Activated naive CD4-positive, alpha-beta T cell treated with Interleukin-2 at 50 U/mL for 16 hours (primary cell): ENCODE data around the gene KCNQ2.

ENCODE experiments used
- DNase-seq: peaks from one replicate; pipeline ENCODE4 v3.0.0-alpha.2; 2020

KCNQ2 gene

DNA sequence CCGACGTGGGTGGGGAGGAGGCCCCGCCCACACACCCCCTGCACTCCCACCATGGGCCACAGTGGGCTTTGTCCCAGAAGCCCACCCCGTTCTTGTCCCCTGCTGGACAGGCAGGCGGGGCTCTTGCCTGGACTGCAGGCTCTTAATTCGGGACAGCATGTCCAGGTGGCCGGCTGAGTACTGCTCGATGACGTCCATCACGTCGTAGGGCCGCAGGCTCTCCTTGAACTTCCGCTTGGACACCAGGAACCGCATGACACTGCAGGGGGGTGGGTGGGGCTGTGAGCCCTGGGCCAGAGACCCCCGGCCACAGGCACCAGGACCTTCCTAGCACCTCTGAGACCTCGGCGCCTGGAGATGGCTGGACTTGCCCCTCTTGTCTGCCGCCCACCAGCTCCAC is 59.1 kb downstream of the KCNQ2 start:
- no peak for DNase-seq

DNA sequence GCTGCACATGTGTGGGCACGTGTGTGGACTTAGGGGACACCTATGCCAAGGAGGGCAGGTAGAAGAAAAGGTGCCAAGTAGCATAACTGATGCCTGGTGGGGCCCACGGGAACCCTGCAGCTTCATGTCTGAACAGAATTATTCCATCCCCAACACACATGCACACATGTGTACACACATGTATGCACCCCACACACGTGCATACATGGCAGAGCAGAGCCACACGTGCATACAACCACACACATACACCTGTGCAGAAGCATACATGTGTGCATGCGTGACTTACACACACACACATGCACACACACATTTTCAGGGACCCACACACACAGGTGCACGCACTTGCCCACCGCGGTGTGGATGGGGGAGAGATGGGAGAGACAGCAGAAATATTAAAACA is 59.6 kb downstream of the KCNQ2 start:
- DNase-seq, result no peak

DNA sequence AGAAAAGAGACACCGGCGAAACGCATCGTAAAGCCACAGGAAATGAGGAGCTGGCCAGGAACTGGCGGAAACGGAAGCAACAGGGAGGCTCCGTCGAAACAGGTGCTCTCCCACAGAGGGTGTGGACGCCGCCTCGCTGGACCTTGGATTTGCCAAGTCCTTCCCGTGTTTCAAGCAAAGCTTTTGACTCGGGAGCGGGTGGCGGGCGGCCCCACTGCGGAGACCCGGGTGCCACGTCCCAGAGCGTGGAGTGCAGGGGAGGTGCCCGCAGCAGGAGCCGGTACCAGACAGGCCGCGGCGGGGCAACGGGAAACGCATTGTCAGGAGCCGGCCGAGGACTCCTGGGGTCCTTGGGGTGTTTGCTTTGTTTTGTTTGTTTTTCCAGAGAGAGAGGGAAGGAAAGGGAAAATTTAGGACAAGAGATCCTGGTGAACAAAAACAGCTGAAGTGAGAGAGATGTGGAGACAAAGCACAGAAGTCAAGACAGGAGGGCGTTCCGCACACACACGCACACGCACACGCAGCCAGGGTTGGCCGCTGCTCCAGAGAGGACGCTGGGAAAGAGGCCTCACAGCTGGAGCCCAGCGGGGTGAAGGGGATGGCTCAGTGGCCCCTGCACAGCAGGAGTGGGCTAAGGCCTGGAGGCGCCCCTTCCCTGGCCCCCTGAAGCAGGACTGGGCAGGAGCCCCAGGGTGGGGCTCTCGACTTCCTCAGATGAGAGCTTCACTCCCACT is 60.4 kb downstream of the KCNQ2 start:
- no peak for DNase-seq

DNA sequence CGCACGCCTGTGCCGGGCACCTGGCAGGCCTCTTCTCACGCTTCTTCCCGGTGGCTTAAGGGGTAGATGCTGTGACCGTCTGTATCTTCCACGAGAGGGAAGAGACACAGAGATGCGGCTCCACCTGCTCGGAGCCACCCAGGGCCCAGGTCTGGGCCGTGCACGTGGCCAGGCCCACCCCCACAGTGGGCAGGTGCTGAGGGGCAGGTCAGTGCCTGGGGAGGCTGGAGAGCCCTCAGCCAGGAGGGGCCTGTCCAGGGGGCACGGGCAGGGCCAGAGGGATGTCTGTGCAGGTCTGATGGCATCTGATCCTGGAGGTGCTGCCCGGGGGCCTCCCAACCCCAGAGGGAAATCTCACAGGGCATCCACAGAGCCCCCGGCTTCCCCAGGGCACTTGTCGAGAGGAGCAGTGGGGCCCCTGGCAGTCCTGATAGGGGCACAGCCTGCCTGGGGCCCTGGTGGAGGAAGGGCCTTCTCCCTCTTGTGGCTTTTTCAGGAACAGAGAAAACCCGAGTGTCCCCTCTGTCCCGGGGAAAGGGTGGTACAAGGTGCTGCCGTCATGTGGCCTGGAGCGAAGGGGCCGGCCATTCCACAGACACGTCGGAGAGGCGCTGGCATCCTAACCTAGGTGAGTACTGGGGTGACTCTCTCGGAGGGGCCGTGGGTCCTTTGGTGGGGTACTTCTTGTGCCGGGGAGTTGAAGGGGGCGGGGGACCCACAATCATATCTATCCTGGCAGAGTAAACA is 61.1 kb downstream of the KCNQ2 start:
- DNase-seq, result no peak

DNA sequence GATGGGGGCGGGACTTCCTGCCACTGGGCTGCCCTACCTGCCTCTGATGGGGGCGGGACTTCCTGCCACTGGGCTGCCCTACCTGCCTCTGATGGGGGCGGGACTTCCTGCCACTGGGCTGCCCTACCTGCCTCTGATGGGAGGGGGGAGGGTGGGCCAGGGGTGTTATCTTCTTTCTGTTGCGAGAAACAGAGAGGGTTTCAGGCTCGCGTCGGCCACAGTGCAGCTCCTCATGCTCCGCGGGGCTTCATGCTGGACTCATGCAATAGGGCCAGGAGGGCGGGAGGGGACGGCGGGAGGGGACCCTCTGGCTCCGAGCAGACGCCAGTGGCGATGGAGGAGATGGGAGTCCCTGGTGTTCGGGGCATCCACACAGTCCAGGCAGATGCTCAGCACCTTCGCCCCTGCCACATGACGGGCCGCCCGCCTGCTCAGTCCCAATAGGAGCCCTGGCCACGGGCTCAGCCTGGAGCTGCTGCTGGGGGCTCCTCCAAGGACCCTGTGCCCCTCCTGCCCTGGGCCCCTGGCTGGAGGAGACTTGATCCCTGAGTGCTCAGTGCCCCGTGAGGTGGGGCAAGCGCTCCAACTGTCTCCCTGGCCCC is 62.5 kb downstream of the KCNQ2 start:
- DNase-seq, result no peak

DNA sequence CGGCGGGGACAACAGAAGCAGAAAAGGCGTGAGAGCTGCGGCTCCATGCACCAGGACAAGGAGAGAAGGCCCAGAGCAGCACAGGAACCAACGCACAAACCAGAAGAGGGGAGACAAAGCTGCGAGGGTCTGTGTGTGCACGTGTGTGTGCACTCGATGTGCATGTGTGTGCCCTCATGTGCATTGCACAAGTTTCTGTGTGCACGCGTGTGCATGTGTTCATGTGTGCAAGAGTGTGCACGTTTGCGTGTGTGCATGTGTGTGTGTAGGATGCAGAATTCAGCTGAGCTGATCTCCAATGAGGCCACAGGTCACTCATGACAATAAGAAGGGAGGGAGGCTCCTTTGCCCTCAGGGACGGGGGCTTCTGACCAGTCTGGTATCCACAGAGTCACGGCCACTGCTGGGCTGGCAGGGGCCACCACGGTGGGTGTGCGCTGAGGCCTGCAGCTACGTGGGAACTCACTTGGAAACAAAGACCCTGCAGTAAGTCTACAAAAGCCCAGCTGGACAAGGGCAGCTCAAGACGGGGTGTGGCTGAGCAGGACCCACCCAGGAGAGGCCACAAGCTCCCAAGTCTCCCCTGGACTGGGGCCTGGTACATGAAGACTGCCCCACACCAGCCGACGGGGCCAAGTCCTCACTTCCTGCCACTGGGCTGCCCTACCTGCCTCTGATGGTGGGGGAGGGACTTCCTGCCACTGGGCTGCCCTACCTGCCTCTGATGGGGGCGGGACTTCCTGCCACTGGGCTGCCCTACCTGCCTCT is 63.2 kb downstream of the KCNQ2 start:
- DNase-seq, result no peak

DNA sequence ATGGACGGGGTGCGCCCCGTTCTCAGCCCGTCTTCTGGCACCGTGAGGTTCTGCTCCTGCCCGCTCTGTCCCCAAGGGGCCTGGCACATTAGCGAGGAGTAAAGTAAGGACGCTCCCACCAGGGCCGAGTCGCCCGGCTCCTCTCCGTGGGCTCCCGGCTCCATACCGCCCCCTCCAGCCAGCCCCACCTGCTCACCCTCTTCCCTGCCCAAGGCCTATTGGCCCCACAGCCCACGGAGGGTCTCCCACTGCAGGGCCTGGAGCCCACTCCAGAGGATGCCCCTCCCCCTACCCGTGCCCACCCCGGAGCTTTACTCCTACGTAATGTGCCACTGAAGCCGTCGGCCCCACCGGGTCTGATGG is 63.8 kb downstream of the KCNQ2 start:
- no peak for DNase-seq

DNA sequence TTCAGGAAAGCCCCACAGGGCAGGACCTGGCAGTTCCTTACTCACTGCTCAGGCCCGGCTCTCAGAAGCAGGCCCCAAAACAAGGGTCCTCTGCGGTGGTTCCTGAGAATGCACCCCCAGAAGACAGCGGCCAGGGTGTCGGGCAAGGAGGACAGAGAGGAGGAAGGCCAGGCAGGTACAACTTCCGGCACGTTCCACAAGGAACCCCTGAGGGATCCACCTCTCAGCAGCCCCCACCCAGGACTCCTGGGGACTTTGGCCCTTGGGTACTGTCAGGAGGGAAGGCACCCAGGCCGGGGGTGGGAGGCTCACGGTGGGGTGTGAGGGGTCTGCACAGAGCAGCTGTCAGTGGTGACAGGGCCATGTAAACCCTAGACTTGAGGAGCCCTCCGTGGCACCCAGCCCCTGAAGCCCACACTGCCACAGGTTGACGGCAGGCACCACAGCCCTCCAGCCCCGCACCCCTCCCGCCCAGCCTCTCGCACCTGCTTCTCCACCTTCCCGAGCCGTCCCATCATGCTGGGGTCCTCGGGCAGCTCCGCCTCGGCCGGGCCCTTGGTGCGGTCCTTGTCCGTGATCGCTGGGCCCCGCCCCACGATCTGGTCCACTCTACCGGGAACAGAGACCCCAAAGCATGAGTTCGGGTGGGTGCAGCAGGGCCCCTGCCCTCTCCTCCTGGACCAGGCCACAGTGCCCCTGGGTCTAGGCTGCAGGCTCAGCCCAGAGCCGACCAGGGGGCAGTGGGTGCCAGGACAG is 64.3 kb downstream of the KCNQ2 start:
- DNase-seq, result no peak

DNA sequence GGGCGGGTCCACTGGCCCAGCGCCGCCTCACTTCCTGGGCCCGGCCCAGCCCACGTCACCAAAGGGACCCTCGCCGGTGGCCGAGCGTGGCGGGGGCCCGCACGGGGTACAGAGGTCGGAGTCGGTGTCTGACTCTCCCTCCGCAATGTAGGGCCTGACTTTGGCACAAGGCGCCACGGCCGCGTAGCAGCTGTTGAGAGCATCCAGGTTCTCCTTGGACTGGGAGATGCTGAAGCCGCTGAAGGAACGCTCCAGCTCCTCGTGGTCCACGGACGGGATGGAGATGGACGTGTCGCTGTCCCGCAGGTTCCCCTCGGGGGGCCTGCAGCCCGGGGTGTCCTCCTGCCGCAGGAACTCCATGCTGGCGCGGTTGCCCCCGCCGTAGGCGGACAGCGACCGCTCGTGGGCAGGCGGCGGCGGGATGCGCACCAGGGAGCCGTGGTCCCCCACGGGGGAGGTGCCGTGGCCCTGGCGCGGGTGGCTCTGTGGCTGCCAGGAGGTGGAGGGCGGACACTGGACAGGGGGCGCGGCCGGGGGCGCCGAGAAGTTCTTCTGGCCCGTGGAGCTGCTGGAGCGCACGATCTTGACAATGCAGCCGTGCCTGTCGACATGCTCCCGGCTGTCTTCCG is 65.7 kb downstream of the KCNQ2 start:
- no peak for DNase-seq

DNA sequence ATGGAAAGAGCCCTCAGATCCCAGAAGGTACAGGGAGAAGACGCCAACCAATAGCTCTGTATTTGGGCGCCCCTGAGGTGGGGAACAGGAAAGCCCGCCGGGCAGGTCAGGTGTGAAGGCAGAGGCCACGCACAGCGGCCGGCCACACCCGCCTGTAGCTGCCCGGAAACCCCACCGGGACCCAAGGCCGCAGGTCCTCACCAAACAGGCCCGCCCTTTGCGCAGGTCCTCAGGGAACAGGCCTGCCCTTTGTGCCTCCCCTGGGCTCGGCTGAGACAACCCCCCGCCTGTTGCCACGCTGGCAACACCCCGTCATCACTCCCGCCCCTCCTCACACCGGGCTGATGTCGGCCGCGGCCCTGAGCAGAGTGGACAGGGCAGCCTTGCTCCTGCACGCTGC is 66.4 kb downstream of the KCNQ2 start:
- no peak for DNase-seq

DNA sequence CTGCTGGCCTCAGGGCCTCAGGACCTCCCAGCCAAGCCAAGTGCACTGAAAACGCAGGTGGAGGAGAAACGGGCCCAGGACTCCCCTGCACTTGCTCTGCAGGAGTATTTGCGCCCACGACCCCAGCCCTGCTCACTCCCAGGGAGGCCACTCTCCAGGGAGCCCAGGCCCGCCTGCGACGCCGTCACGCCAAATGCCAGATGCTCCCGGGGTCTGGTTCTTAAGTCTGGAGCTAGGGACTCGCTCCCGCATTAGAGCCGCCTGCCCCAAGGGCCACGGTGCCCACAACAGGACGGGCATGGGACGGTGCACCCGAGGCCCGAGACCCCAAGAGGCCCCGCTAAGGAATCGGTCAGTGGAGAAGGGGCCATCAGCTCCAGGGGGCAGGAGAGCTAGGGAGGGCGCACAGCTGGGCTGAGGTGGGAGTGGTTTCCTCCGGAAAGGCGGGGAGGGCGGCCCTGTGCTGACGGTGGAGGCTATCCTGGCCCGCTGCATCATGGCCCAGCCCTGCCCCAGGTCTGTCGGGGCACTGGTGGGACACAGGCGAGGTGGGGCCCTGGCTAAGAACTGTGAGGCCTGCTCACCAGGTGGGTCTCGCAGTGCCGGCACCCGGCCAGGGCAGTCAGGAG is 67.2 kb downstream of the KCNQ2 start:
- DNase-seq, result no peak

DNA sequence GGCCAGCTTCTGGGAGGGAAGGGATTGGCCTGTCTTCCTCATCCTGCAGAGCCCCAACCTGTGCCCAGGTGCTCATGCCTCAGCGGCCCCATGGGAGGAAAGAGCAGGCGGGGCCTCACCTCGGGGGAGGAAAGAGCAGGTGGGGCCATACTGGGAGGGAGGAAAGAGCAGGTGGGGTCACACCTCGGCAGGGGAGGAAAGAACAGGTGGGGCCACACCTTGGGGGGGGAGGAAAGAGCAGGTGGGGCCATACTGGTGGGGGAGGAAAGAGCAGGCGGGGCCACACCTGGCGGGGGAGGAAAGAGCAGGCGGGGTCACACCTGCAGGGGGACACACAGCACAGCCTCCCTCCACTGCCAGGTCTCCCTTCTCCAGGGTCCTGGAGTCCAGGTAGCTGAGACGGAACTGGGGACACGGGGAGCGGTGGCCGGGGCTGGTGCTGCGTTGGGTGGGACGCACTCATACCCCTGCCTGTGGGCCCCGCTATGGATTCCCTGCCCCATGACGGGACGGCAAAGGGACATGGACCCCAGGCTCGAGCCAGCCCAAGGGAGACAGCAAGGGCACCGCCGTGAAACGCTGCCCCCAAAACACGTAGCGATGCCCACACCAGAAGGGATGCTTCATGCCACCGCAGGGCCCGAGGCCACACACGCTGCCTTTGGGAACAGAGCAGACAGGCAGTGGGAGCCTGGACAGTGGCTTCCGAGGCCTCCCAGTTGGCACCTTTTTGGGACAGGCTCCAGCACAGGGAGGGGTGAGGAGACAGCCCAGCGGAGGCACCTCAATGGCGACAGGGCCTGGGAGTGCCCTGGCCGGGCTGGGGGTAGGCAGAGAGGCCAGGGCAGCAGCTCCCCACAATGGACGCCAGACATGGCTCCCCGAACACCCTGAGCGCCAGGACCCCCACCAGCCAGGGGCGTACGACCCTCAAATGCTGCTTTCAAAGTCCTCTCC is 68.0 kb downstream of the KCNQ2 start:
- DNase-seq, result no peak

DNA sequence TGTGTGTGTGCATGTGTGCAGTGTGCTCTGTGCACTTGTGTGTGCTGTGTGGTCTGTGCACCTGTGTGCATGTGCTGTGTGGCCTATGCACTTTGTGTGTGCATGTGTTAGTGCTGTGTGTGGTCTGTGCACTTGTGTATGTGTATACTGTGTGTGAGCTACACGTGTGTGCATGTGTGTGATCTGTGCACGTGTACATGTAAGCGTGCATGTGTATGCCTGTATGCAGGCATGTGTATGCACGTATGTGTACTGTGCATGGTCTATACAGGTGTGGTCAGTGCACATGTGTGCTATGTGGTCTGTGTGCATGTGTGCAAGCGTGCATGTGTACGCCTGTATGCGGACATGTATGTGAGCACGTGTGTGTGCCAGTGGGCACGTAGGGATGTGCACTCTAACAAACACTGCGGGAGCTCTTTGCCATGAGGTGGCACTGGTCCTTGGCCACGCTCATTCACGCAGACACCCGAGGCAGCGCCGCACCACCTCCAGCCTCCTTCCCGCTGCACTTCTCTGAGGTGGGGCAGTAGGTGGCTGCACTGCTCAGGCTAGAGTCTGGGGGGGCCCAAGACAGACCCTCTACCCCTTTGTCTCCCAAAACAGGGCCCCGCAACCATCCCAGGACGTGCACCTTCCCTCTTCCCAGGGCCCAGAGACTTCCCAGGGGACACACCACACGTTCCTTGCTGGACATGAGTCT is 68.9 kb downstream of the KCNQ2 start:
- no peak for DNase-seq

DNA sequence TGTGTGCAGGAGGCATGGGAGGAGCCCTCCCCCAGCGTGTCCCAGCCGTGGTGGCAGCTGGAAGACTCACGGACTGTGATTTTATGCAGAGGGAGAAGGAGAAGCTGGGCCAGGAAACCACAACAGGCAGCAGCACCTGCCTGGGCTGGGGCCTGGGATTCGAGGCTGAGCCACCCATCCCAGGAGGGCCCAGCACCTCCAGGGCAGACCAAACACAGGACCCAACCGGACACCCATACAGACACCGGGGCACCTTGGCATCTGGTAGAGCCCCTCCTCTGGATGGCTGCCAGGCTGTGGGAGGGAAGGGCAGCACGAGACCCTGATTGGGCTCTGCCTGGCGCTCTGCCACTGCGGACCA is 69.6 kb downstream of the KCNQ2 start:
- no peak for DNase-seq

DNA sequence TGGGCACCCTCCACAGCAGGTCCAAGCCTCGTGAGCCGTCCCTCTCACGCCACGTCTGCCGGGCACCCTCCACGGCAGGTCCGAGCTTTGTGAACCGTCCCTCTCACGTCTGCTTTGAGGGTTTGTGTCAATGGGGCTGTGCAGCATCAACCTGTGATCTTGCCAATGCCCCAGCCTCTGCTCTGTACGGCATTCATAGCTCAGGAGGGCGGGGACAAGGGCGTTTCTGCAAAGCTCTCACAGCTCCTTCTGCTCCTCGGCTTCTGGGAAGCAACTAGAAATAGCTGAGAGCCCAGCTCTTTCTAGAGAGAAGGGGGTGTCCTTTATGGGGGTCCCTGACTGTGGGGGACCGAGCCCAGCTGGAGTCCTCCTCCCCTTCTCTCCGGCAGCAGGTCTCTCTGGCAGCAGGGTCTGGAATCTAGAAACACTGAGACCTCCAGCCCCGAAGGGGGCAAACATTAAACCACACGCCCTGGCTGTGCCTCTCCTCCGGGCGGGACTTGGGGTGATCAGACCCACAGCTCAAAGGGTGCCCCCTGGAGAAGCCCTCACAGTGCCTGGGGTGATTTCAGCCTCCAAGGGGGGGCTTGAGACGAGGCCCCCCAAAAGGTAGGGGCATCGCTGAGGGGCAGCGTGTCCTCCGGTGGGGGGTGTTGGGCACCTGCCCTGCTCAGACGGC is 70.1 kb downstream of the KCNQ2 start:
- no peak for DNase-seq

DNA sequence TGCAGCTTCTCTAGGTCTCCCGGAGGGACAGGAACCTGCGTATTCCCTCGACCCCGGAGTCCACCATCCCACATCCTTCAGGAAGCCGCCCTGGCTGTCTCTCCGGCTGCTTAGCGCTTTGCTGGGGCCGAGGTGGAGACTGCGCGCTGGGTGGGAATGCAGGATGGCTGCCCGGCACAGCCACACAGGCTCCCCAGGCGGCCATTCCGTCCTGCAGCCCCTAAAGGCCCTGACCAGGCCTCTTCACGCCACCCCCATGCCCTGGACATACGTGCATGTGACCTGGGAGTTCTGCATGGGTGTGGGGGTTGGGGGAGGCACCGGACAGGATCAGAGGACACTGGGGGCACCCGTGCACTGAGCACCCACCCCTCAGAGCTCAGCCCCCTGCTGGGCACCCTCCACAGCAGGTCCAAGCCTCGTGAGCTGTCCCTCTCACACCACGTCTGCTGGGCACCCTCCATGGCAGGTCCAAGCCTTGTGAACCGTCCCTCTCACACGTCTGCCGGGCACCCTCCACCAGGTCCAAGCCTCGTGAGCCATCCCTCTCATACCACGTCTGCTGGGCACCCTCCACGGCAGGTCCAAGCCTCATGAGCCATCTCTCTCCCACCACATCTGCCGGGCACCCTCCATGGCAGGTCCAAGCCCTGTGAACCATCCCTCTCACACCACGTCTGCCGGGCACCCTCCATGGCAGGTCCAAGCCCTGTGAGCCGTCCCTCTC is 70.9 kb downstream of the KCNQ2 start:
- DNase-seq, result no peak

DNA sequence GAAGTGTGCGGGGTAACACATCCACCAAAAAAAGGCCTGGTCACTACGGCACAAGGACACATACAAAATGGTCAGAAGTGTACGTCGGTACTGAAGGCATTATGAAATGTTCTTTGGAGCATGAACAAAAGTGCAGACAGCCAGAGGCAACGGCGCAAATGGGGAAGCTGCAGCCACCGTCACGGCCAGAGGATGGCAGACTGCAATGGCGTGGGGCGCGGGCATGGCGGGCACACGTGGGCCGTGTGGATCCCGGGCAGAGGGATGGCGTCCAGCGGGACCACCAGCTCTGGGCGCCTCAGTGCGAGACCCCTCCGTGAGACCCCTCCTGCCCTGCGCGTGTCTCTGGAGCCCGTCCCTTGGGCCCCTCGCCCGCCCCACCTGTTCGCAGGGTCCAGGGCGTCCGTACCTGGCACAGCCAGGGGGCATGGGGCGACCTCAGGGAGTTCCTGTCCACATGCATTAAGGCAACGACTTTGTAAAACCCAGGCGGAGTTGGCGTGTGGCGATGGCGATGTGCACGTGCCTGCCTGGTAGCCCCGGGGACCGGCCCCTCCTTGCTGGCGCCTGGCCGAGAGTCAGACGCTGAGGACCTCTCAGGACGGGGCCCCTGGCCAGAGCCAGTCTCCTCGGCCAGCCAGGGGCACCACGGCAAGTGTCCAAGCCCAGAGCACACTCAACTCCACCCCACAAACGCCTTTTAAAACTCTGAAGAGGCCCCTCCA is 71.8 kb downstream of the KCNQ2 start:
- no peak for DNase-seq
